Right atrium auricular region (tissue), 2 donors: ENCODE measurements around the gene PRR16. TPM values are rescaled to one million over a fixed set of nuclear protein-coding genes. Genes with fewer than 3 reads are reported as not detected.

Source experiments
- DNase-seq: peaks from one replicate; pipeline ENCODE4 v3.0.0-alpha.2; 2019; ENCODE audit warnings: low spot score
- H3K27ac ChIP-seq, 2 donors: fragments of 200-600 bp; sonication (generic); 1 replicate in 1 of 2; 2 replicates in 1 of 2; pipeline ENCODE4 v1.5.1; 2016 to 2019
- H3K27me3 ChIP-seq, 2 donors: fragments of 200-600 bp; sonication (generic); one replicate each; pipeline versions ENCODE4 v1.5.1 to v1.6.0; 2017 to 2019
- H3K36me3 ChIP-seq: fragments of 200-600 bp; sonication (generic); one replicate; pipeline ENCODE4 v1.5.1; 2016
- H3K4me1 ChIP-seq, 2 donors: fragments of 200-600 bp; sonication (generic); one replicate each; pipeline versions ENCODE4 v1.5.1 to v1.6.0; 2017 to 2019
- H3K4me3 ChIP-seq, 2 donors: fragments of 200-600 bp; sonication (generic); 1 replicate in 1 of 2; 2 replicates in 1 of 2; pipeline ENCODE4 v1.5.1; 2017 to 2019; ENCODE audit warnings: mild to moderate bottlenecking in 1 of 2, moderate library complexity in 1 of 2
- H3K9me3 ChIP-seq, 2 donors: fragments of 200-600 bp; sonication (generic); one replicate each; pipeline ENCODE4 v1.5.1; 2019
- total RNA-seq, 2 donors: library from RNA; depleted of rRNA; stranded (reverse); fragments of >200 nt; gene quantifications; one replicate each; pipeline ENCODE4 v1.1.0, GENCODE V29; 2016
- TF ChIP-seq, protein P1 (sequence below), 2 donors: fragments of 200-600 bp; sonication (generic); IDR thresholded peaks; one replicate each; pipeline ENCODE4 v1.5.1; 2019; ENCODE audit warnings: antibody characterized with exemption in 2 of 2

PRR16 gene
- total RNA-seq, 2 donors from 2014 or later, result 1.7 to 6.3 TPM

DNA sequence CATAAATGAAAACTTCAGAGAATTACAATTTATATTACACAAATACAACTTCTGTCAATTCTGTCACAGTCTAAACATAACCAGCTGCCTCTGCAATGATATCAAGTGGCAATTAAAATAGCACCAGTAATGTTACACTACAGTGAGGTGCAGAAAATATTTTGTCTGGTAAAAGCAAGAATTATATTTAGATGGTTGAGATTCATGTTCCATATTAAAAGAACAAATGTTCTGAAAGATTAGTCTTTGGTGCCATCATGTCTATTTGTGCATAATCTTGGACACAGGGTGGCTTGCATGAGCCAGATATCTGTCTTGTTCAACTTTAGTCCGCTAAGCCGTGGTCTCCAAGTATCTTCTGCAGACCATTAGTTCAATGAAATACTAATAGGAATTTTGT, 29.0 kb upstream of the PRR16 start:
- H3K27ac ChIP-seq, result peak overlapping the region in 1 of 2 donors; percentile 47
- TF ChIP-seq, protein P1, sequence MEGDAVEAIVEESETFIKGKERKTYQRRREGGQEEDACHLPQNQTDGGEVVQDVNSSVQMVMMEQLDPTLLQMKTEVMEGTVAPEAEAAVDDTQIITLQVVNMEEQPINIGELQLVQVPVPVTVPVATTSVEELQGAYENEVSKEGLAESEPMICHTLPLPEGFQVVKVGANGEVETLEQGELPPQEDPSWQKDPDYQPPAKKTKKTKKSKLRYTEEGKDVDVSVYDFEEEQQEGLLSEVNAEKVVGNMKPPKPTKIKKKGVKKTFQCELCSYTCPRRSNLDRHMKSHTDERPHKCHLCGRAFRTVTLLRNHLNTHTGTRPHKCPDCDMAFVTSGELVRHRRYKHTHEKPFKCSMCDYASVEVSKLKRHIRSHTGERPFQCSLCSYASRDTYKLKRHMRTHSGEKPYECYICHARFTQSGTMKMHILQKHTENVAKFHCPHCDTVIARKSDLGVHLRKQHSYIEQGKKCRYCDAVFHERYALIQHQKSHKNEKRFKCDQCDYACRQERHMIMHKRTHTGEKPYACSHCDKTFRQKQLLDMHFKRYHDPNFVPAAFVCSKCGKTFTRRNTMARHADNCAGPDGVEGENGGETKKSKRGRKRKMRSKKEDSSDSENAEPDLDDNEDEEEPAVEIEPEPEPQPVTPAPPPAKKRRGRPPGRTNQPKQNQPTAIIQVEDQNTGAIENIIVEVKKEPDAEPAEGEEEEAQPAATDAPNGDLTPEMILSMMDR (IDR thresholded peaks at IDR 0.05), result no peak
- no peaks in the 10 kb centered on the region for H3K27me3 ChIP-seq
- no peaks in the 10 kb centered on the region for H3K36me3 ChIP-seq
- H3K9me3 ChIP-seq, result peaks cover 0 to 7% of the 10 kb centered on the region in 2 donors
- no peak overlapping the region for H3K4me3 ChIP-seq
- no peak for DNase-seq
- H3K4me1 ChIP-seq, result no peaks in the 10 kb centered on the region

DNA sequence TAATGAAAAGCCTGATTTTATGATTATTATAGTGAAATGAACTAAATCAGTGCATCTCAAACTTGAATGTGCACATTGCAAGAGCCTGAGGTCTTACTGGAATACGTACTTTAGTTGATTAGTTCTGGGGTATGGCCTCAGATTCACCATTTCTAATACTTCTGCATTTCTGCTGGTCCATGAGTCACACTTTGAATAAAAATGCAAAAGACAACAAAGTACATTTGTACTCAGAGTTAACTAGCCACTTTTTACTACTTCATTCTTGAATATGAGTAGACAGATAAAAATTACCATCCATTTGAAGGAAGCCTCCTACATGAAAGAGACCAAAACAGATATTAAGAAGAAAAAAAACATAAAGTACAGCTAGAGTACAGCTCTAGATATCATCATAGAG, 27.1 kb upstream of the PRR16 start:
- TF ChIP-seq, protein P1 (IDR thresholded peaks at IDR 0.05), result no peak
- no peak for DNase-seq
- Histone ChIP-seq H3K36me3 (no peaks in the 10 kb centered on the region), H3K4me3 (no peak overlapping the region), H3K27ac (no peak overlapping the region), H3K27me3 (no peaks in the 10 kb centered on the region), H3K4me1 (no peaks in the 10 kb centered on the region), H3K9me3 (no peaks in the 10 kb centered on the region)

DNA sequence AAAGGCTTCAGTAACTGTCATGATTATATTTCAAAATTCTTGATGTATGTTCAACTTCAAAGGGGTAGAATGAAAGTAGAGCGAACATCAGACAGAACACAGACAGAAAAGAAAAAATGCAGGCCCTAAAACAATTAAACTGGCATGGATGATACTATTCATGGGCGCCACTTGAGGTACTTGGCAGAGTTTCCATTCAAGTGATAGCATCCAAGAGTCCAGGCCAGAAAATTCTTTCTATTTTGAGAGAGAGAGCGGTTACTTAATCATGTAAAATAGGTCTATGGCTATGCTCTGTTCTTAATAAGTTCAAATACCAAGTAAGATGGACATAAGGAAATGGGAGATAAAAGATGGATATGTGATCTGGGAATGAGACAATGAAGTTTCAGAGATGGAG, 21.4 kb upstream of the PRR16 start:
- DNase-seq, result no peak
- H3K27ac ChIP-seq, result peak overlapping the region in 1 of 2 donors; percentile 81

DNA sequence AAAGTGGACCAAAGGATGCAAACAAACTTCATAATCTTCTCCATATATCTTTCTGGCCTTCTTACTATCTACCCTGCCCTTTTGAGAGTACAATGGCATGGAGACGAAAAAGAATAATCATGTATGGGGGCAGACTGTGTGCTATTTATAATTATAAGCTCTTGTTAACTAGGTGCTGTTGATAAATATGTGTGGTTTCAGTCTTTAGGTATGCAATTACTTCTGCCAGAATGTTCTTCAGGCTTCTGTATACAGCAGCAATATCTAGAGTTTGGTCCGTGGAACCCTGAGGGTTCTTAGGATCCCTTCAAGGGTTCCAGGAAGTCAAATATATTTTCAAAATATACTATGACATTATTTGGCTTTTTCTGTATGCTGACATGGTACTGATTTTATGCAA, 20.5 kb upstream of the PRR16 start:
- peak overlapping the region in 1 of 2 donors; percentile 81 for H3K27ac ChIP-seq
- DNase-seq, result no peak
- no peak overlapping the region for H3K4me3 ChIP-seq
- no peaks in the 10 kb centered on the region for H3K36me3 ChIP-seq
- TF ChIP-seq, protein P1 (IDR thresholded peaks at IDR 0.05), result no peak
- no peaks in the 10 kb centered on the region for H3K9me3 ChIP-seq
- H3K27me3 ChIP-seq, result no peaks in the 10 kb centered on the region
- no peaks in the 10 kb centered on the region for H3K4me1 ChIP-seq

More for the DNA sequence above, 21.4 kb upstream of the PRR16 start:
- H3K4me3 ChIP-seq, result no peak overlapping the region
- H3K36me3 ChIP-seq, result no peaks in the 10 kb centered on the region
- H3K27me3 ChIP-seq, result no peaks in the 10 kb centered on the region
- H3K4me1 ChIP-seq, result no peaks in the 10 kb centered on the region
- H3K9me3 ChIP-seq, result no peaks in the 10 kb centered on the region
- TF ChIP-seq, protein P1 (IDR thresholded peaks at IDR 0.05), result no peak

DNA sequence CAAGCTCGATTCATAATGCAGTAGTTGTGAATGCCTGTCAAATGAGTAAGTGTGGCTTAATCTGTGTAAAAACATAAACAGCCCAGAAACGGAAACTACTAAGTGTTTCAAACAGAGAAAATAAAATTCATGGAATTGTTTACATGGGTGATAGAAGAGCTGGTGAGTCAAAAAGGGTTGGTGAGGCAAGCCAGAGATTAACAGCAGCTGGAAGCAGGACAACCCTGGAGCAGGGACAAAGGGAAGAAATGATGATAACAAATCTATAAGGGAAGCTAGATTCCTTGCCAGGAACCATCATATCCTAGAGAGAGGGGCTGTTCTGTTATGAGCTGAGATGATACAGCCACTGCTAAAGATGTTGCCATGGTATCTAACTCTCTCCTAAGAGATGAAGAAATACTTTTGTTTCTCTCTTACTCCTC, 18.0 kb upstream of the PRR16 start:
- H3K9me3 ChIP-seq, result no peaks in the 10 kb centered on the region
- no peak for DNase-seq
- no peaks in the 10 kb centered on the region for H3K36me3 ChIP-seq
- H3K27ac ChIP-seq, result peak overlapping the region in 1 of 2 donors; percentile 51
- H3K4me3 ChIP-seq, result no peak overlapping the region
- no peaks in the 10 kb centered on the region for H3K4me1 ChIP-seq
- no peaks in the 10 kb centered on the region for H3K27me3 ChIP-seq
- TF ChIP-seq, protein P1 (IDR thresholded peaks at IDR 0.05), result no peak

DNA sequence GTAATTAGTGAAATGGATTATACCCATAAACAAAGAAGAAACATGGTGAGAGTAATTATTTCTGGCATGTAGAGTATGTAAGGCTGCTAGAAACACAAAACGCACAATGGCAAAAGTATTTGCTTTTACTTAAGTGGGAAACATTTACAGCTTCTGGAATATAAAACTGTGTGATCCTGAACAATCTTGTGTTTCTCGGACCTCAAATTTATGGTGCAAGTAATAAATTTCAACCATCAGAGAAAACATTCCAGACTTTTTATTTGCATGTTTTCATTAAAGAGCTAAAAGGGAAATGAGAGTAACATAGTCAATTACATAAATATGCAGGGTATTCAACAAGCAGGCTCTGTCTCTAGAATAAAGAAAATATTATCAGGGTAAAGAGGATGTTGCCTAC, 17.2 kb upstream of the PRR16 start:
- H3K27ac ChIP-seq, result peak overlapping the region in 1 of 2 donors; percentile 51
- H3K4me1 ChIP-seq, result no peaks in the 10 kb centered on the region
- DNase-seq, result no peak
- H3K4me3 ChIP-seq, result no peak overlapping the region
- TF ChIP-seq, protein P1 (IDR thresholded peaks at IDR 0.05), result no peak
- no peaks in the 10 kb centered on the region for H3K27me3 ChIP-seq
- no peaks in the 10 kb centered on the region for H3K36me3 ChIP-seq
- no peaks in the 10 kb centered on the region for H3K9me3 ChIP-seq
